Nephron progenitor cell (in vitro differentiated cells): ENCODE data around the gene TRMT6.

ENCODE experiments used
- DNase-seq: peaks from one replicate; pipeline ENCODE4 v3.0.0; 2021
- H3K27ac Mint-ChIP-seq: 2 replicates; pipeline ENCODE4 v1.8.0; 2021; ENCODE audit warnings: mild to moderate bottlenecking, moderate library complexity, mixed read lengths
- H3K27me3 Mint-ChIP-seq: 2 replicates; pipeline ENCODE4 v1.8.0; 2021; ENCODE audit warnings: mild to moderate bottlenecking, low read depth, mixed read lengths; ENCODE audit not compliant: poor library complexity
- H3K36me3 Mint-ChIP-seq: 2 replicates; pipeline ENCODE4 v1.8.0; 2021; ENCODE audit warnings: low read depth, mixed read lengths
- H3K4me1 Mint-ChIP-seq: 2 replicates; pipeline ENCODE4 v1.8.0; 2021; ENCODE audit warnings: mixed read lengths
- H3K4me3 Mint-ChIP-seq: 2 replicates; pipeline ENCODE4 v1.8.0; 2021; ENCODE audit warnings: mild to moderate bottlenecking, moderate library complexity, mixed read lengths
- H3K9me3 Mint-ChIP-seq: 2 replicates; pipeline ENCODE4 v1.8.0; 2021; ENCODE audit warnings: mild to moderate bottlenecking, moderate library complexity, mixed read lengths
- CTCF ChIP-seq: fragments of 200-600 bp; sonication (generic); IDR thresholded peaks from 2 replicates; pipeline ENCODE4 v1.5.0; 2021; ENCODE audit warnings: antibody characterized with exemption

Gene TRMT6

GRCh38 chr20:5893052-5893451 lies 57.3 kb downstream of the TRMT6 start:
- DNase-seq = no peak
- no peak for TF ChIP-seq CTCF
- Mint-ChIP-seq H3K36me3 (no peaks in the 10 kb centered on the region), H3K4me1 (peaks cover 6% of the 10 kb centered on the region), H3K27ac (no peak overlapping the region), H3K9me3 (no peaks in the 10 kb centered on the region), H3K27me3 (peaks cover 32% of the 10 kb centered on the region), H3K4me3 (no peak overlapping the region)

GRCh38 chr20:5890773-5891441 lies 59.4 kb downstream of the TRMT6 start:
- no peak for DNase-seq
- Mint-ChIP-seq H3K9me3 (no peaks in the 10 kb centered on the region), H3K4me1 (peaks cover 12% of the 10 kb centered on the region), H3K27me3 (peaks cover 31% of the 10 kb centered on the region), H3K27ac (peak overlapping the region; percentile 52), H3K4me3 (no peak overlapping the region), H3K36me3 (no peaks in the 10 kb centered on the region)
- TF ChIP-seq CTCF = no peak

GRCh38 chr20:5888041-5888440 lies 62.3 kb downstream of the TRMT6 start:
- H3K4me1 Mint-ChIP-seq = peaks cover 12% of the 10 kb centered on the region
- H3K4me3 Mint-ChIP-seq = no peak overlapping the region
- H3K27ac Mint-ChIP-seq = no peak overlapping the region
- DNase-seq = no peak
- TF ChIP-seq CTCF = no peak
- peaks cover 20% of the 10 kb centered on the region for H3K27me3 Mint-ChIP-seq
- H3K36me3 Mint-ChIP-seq = no peaks in the 10 kb centered on the region
- no peaks in the 10 kb centered on the region for H3K9me3 Mint-ChIP-seq

- DNase-seq = no peak
- Mint-ChIP-seq H3K9me3 (no peaks in the 10 kb centered on the region), H3K4me1 (peaks cover 12% of the 10 kb centered on the region), H3K4me3 (no peak overlapping the region), H3K36me3 (no peaks in the 10 kb centered on the region), H3K27me3 (peaks cover 15% of the 10 kb centered on the region), H3K27ac (no peak overlapping the region)
- no peak for TF ChIP-seq CTCF
These were observed 62.9 kb downstream of the TRMT6 start for GRCh38 chr20:5887386-5887785.
